Sigmoid colon (tissue), 4 donors: Measurements from ENCODE around the gene ABLIM2.

Experiments
- CTCF ChIP-seq, 4 experiments: fragments of 450-650 bp in 3 of 4; fragments of 200-600 bp in 1 of 4; IDR thresholded peaks; one replicate each; pipeline ENCODE4 v1.5.1; 2016 to 2019; ENCODE audit warnings: antibody characterized with exemption in 4 of 4, mild to moderate bottlenecking in 3 of 4, moderate library complexity in 2 of 4
- EP300 ChIP-seq, 4 donors: sonication (generic); formaldehyde crosslinking; IDR thresholded peaks; one replicate each; pipeline ENCODE4 v1.6.1; 2017; ENCODE audit warnings: antibody characterized with exemption in 4 of 4
- POLR2A ChIP-seq, 2 donors: fragments of 450-650 bp; IDR thresholded peaks; one replicate each; pipeline ENCODE4 v1.6.1; 2016; ENCODE audit warnings: antibody characterized with exemption in 2 of 2, mild to moderate bottlenecking in 2 of 2, moderate library complexity in 2 of 2

GRCh38 chr4:7959078-7959477 lies 199.5 kb downstream of the ABLIM2 start:
- TF ChIP-seq CTCF (IDR thresholded peaks at IDR 0.05) (no peak), EP300 (IDR thresholded peaks at IDR 0.05) (no peak), POLR2A (IDR thresholded peaks at IDR 0.05) (no peak)
